ENCODE measurements around the gene CFAP251.
"Not testable (repeated sequence)": the region's sequence is repeated elsewhere in the genome, so short reads cannot be mapped to it uniquely, and the experiment has no call there.

Gene CFAP251

DNA sequence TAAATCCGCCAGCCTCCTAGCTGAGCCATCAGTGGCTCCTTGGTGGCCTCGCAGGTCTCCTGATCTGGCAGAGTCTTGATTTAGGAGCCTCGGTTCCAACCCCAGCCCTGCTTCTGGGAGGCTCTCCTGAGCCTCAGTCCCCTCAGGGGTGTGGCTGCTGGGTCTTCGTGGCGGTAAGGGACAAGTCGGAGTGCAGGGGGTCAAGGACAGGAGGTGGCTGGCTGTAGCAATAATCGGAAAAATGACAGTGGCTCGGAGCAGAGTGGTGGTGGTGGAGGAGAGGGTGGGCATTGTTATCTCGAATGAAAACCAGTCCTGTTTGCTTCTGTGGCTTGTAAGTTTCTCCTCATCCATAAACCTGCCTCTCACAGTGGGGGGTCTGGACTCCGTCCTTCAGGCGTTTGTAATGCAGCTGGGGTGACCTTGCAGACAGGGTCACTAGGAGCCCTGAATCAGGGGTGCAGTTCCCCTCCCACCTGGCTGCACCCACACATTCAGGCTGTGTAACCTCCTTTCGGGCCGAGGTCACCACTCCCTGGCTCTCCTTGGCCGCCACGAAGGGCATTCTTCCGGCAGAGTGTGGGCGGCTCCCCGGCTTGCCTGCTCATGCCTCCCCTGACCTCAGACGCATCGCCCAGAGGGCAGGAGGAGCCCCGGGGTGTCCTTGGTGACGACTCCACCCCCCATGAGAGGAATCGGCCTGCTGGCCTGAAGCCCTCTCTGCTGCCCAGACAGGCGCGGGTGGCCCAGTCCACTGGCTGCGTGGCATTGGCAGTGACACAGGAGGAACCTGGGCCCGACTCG is 111.4 kb downstream of the CFAP251 start:
- DNase-seq = no peak

DNA sequence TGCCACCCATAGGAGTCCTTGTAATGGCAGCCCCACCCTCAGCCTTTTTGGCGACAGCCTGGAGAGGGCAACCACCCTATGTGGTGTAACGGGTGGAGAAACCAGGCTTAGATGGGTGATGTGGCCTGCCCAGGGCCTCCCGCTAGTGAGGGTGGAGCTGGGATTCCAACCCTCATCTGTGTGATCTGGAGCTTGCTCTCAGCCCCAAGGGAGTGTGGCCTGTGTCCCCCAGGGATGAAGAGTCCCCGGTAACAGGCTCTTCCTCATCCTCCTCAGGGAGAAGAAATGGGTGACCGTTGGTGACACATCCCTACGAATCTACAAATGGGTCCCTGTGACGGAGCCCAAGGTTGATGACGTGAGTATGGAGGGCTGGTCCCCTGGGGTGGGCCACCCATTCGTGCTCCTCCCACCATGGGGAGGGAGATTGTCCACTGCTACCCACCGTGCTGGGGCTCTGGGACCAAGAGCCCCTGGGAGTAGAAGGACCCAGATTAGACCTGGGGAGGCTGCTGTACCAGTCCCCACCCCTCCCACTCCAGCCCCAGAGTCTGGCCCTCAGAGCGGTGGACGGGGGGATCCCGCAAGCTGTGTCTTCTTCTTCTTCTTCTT is 112.1 kb downstream of the CFAP251 start:
- DNase-seq = no peak

DNA sequence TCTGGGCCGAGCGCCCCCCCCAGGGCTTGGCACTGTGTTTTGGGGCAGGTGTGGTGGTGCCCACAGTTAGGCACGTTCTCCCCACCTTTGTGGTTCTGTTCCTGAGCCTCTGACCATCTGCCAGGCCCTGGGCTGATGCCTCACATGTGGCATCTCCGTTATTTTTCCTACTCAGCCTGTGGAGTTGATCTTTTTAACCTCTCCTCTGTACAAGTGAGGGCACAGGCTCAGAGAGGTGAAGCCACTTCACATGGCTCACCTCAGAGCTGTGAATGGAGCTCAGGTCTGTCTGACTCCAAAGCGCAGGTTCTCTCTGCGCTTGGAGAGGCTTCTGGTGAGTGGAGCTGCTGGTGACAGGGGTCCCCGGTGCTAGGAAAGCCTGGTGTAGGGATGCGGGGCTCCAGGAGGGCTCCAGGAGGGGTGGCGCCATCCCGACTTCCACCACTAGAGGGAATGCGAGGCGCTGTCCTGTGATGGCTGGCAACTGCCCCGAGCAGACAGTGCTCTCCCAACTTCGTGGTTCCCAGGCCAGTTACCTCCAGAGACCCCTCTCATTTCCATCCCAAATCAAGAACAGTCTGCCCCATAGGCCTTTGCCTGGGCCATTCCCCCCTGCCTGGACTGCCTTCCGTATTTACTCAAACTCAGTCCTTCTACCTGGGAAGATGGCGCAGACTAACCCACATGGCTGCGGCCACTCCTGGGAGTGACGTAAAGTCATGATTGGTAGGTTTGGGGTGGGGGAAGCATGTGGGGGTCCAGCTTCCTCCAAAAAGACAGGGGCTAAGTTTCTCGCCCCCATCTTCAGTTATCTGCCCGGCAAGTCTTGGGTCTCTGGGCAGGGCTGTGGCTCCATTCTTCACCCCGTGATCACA is 113.2 kb downstream of the CFAP251 start:
- peak; percentile 21 for DNase-seq

DNA sequence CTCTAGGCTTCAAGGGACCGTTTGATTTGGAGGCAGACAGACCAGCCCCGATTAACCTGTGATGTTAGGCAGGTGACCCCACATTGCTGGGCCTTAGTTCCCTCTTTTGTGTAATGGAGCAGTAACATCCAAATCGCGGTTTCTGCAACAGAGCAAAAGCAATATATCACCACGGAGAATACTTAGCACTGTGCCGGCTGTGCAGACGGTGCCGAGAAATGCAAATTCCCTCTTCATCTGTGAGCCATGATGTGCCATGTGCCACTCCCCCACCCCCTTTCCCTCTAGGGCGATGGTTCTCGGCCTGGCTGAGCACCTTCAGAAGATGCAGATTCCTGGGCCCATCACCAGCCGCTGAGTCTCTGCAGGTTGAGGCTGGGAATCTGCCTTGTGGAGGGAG is 114.2 kb downstream of the CFAP251 start:
- DNase-seq = no peak

DNA sequence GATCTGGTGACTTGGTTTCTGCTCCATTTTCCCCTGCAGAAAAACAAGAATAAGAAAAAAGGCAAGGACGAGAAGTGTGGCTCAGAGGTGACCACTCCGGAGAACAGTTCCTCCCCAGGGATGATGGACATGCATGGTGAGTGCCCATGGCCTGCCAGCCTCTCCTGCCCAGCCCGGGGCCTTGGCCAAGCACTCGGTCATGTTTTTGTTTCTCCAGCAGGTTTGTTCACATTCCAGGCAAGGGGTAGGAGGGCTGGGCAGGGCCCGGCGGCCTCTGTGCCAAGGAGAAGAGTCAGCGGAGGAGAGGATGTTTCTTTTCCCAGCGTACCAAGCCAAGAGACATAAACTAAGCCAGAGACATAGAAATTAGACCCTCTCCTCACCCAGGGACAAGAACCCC is 116.9 kb downstream of the CFAP251 start:
- DNase-seq = no peak

DNA sequence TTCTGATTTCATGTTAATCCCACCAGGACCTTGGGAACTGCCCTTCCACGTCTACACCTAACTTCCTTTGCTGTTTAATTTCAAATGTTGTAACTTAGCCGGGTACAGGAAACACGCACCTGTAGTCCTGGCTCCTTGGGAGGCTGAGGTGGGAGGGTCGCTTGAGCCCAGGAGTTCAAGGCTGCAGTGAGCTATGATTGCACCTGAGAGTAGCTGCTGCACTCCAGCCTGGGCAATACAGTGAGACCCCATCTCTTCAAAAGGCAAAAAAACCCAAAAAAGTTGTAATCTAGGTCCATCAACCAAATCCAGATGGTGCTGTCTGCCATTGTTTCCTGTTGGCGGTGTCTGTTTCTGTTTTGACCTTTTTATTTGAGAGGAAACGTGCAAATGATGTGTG is 117.8 kb downstream of the CFAP251 start:
- DNase-seq = no peak

DNA sequence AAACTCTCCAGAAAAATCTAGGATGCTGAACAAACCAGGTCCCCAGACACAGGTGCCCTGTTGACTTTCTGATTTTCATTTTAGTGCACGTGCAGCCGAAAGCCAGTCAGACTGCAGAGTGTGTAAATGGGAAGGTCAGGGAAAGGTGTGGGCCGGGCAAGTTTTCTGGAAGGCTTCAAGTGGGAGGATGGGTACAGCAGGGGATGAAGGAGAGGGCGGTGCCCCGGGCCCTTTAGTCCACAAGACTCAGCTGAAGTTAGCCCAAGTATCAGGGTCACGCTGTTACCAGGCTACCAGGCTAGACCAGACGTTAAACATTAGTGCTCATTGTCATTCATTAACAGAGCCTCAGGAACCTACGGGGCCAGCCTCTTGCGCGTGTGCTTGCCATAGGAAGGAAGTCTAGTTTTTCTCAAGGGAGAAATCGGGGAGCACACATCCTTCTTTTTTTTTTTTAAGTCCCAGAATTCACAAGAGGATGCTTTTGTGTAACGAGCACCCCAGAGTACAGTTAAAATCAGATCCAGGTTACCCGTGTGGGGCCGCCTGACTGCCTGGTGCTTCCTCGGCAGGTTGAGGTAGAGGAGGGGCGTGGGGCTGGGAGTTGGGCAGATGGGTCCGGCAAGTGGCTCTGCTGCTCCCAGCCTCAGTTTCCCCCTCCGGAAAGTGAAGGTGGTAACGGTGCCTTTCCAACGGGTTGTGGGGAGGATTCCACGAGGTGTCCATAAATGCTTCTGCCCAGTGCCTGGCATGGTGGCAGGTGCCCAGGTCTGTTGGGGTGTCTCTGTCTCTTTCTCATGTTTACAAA is 122.4 kb downstream of the CFAP251 start:
- no peak for DNase-seq

DNA sequence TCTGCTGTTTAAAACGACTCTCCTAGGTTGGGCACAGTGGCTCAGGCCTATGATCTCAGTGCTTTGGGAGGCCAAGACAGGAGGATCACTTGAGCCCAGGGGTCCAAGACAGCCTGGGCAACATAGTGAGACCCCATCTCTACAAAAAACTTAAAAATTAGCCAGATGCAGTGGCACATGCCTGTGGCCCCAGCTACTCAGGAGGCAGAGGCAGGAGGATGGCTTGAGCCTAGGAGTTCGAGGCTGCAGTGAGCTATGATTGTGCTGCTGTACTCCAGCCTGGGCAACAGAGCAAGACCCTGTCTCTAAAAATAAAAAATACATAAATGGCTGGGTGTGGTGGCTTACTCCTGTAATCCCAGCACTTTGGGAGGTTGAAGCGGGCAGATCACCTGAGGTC is 123.1 kb downstream of the CFAP251 start:
- not testable (repeated sequence) for DNase-seq

DNA sequence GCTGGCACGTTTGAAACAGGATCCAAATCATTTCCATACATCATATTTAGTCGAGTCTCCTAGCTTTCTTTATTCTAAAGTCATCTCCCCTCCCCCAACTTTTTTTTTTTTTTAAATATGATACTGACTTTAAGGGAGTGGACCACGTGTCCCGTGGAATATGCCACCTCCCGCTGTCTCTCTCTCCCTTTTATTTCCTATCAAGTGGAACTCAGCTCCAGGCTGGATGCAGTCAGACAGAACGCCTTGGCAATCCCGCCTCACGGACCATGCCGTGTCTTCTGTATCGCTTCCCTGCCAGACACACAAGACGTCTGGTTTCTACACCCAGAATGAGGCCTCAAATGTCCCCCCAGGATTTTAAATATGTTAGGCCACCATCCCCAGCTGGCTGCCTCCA is 124.5 kb downstream of the CFAP251 start:
- no peak for DNase-seq

DNA sequence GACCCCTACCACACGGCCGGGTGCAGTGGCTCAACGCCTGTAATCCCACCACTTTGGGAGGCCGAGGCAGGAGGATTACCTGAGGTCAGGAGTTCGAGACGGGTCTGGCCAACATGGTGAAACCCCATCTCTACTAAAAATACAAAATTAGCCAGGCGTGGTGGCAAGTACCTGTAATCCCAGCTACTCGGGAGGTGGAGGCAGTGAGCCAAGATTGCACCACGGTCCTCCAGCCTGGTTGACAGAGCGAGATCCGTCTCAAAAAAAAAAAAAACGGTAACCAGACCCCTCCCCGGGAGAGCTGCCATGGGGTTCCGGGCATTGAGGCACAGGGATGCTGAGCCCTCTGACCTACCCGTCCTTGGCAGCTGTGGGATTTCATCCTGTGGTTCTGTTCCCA is 125.1 kb downstream of the CFAP251 start:
- DNase-seq = no peak

DNA sequence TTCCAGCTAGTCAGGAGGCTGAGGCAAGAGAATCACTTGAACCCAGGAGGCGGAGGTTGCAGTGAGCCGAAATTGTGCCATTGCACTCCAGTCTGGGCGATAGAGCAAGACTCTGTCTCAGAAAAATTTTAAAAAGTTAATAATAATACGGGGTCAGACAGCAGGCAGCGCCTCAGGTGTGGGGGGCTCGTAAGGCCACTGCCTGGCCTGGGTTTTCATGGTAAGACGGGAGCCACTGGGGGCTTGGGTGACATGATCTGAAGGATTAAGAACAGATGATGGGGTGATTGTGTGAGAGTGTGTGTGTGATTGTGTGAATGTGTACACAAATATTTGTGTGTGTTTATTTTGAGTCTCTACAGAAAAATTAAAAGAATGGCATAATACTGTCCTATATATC is 126.9 kb downstream of the CFAP251 start:
- no peak for DNase-seq

DNA sequence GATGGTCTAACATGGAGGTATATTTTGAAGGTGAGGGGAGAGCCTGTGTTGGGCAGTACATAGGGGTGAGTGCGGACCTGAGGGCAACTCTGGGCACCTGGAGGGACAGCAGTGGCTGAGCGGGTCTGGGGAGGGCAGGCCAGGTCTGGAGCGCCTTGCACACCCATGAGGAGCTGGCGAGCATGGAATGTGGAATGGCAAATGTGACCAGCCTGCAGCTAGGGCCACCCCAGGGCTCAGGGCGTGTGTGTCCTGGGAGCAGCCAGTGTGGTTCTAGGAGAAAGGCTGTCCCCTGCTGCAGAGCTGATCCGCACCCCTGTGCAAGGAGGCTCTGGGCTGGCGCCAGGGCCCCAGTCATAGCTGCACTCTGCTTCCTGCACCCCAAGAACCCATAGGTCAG is 127.8 kb downstream of the CFAP251 start:
- no peak for DNase-seq

DNA sequence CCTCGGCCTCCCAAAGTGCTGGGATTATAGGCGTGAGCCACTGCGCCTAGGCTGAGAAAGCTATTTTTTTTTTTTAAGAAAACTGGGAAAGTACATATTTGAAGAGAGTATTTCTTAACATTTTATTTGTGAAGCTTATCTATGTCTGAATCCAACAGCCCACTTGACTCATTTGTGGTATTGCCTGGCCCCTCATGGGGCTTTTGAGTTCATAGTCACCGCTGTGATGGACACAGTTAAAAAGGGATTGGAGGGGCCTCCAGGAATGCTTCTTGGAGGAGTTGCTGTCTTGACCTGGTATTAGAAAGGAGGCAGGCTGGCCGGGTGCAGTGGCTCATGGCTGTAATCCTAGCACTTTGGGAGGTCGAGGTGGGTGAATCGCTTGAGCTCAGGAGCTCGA is 129.8 kb downstream of the CFAP251 start:
- no peak for DNase-seq

DNA sequence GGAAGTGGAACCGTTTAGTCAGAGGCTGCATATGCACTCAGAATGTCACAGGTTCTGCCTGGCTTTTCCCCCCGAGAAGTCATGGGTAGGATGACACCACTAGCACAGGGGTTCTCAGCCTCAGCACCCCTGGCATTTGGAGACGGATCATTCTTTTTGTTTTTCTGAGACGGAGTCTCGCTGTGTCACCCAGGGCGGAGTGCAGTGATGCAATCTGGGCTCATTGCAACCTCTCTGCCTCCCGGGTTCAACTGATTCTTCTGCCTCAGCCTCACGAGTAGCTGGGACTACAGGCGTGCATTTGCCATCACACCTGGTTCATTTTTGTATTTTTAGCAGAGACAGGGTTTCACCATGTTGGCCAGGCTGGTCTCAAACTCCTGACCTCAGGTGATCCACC is 131.4 kb downstream of the CFAP251 start:
- DNase-seq = no peak

DNA sequence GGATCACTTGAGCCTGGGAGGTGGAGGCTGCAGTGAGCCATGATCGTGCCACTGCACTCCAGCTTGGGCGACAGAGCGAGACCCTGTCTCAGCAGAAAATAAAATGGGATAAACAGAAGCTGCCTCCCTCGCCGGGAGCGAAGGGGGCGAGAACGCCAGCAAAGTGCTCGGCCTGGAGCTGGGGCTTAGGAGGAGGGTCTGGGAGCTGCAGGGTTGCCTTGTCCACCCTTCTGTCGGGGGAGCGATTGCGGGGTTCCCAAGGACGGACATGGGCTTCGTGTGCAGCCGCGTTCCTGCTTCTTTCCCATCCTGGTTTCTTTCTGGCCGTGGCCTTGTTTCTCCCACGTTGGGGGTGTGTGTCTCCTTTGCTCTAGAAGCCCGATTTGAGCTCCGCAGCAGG is 132.3 kb downstream of the CFAP251 start:
- DNase-seq = no peak

DNA sequence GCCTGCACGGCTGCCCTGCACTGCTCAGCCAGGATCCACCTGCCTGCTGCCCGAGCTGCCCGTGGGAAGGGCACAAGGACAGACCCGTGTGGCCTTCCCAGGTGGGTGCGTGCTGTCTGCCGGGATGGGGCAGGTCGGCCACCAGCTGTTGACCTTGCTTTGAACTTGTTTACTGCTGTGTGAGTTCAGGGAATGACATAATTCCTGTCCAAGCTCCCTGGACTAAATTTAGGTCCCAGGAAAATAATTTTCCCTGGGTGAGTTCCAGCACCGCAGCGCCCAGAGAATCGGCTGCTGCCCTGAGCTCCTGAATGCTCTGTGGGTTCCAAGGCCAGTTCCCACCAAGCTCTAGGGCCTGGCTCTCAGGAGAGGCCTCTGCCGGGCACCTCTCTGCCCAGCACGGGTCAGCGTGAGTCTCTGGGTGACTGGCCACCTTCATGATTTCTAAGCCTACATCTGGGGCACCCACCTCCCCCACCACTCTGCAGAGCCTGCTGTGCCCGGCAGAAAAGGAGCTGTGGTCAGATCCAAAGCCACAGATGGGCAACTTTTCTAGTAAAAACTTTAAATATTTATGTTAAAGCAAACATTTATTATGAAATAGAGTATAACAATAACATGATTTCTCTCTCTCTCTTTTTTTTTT is 133.0 kb downstream of the CFAP251 start:
- DNase-seq = no peak

DNA sequence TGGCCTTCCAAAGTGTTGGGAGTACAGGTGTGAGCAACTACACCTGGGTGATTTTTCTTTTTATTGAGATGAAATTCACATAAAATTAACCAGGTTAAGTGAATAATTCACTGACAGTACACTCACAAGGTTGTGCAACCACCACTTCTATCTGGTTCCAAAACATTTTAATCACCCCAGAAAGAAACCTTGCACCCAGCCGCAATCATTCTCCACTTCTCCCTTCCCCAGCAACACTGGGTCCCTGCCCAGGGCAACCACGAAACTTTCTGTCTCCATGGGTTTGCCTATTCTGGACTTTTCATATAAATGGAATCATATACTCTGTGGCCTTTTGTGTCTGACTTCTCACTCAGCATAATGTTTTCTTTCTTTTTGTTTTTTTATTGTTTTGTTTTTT is 133.9 kb downstream of the CFAP251 start:
- no peak for DNase-seq

All from NCI-H2171 treated with DMSO at 0.1 percent for 48 hours (cell line).